K562 (cell line): ENCODE data around the gene PPOX. TPM values are rescaled to one million over a fixed set of nuclear protein-coding genes. Genes with fewer than 3 reads are reported as not detected.

Experiments
- CUX1 ChIP-seq: fragments of 200-800 bp; sonication (Bioruptor generic); IDR thresholded peaks from 2 replicates; pipeline ENCODE4 v1.6.1; 2016; ENCODE audit warnings: missing genetic modification characterization, missing compliant biosample characterization
- JUNB ChIP-seq: fragments of 450-650 bp; formaldehyde crosslinking; conservative IDR thresholded peaks from 2 replicates; pipeline ENCODE4 v1.4.0; 2020; ENCODE audit warnings: mild to moderate bottlenecking
- MBD1 ChIP-seq: fragments of 250-450 bp; sonication (Bioruptor Pico); IDR thresholded peaks from 2 replicates; pipeline ENCODE4 v1.8.0; 2022; ENCODE audit warnings: inconsistent platforms
- NRF1 ChIP-seq, 2 experiments: fragments of 450-650 bp; IDR thresholded peaks in 1 of 2; conservative IDR thresholded peaks in 1 of 2; 2 replicates each; pipeline ENCODE4 v1.6.1; 2014; ENCODE audit warnings: mild to moderate bottlenecking in 2 of 2
- RAD51 ChIP-seq: fragments of 450-650 bp; IDR thresholded peaks from 2 replicates; pipeline ENCODE4 v1.7.1; 2016; ENCODE audit warnings: low read depth, mild to moderate bottlenecking, borderline replicate concordance
- RBM25 ChIP-seq: fragments of 200-400 bp; formaldehyde crosslinking; IDR thresholded peaks from 2 replicates; pipeline ENCODE4 v1.6.1; 2018; ENCODE audit warnings: low read length, low read depth, moderate library complexity; ENCODE audit not compliant: severe bottlenecking
- ZBTB40 ChIP-seq, 2 experiments: fragments of 450-650 bp in 1 of 2; sonication (generic) in 1 of 2; formaldehyde crosslinking in 1 of 2; IDR thresholded peaks; 2 replicates each; pipeline versions ENCODE4 v1.7.1 to v1.9.0; 2016 to 2022; ENCODE audit warnings: inconsistent platforms in 1 of 2, mild to moderate bottlenecking in 1 of 2, missing genetic modification reagents in 1 of 2
- ZNF232 ChIP-seq: sonication (generic); formaldehyde crosslinking; IDR thresholded peaks from 2 replicates; pipeline ENCODE4 v1.8.0; 2022; ENCODE audit warnings: mild to moderate bottlenecking, missing genetic modification reagents
- ZNF3 ChIP-seq: fragments of 250-450 bp; sonication (Bioruptor Pico); IDR thresholded peaks from 2 replicates; pipeline ENCODE4 v1.5.0; 2021; ENCODE audit warnings: mild to moderate bottlenecking, moderate library complexity
- ZNF583 ChIP-seq: fragments of 250-450 bp; sonication (Bioruptor Pico); IDR thresholded peaks from 2 replicates; pipeline ENCODE4 v1.4.0; 2020
- polyA plus RNA-seq, 8 experiments: library from polyadenylated mRNA; depleted of rRNA in 4 of 8; stranded (reverse) in 5 of 8; unstranded in 3 of 8; fragments of >200 nt; fragmentation: Nextera tagmentation in 2 of 8; fragmentation: Illumina TruSeq in 1 of 8; extraction: Ambion mirVana in 2 of 8; extraction: Trizol in 1 of 8; gene quantifications; 2 replicates each; pipeline versions ENCODE4 v1.2.1 to v1.2.3, GENCODE V29; 2011 to 2014; ENCODE audit warnings: inconsistent platforms in 1 of 8, missing spikeins in 1 of 8
- total RNA-seq, 7 experiments: library from RNA; depleted of rRNA in 6 of 7; stranded (reverse); fragments of >200 nt in 6 of 7; fragmentation: Illumina TruSeq in 2 of 7; extraction: Trizol in 2 of 7; gene quantifications; 2 replicates each; pipeline versions ENCODE4 v1.2.1 to v1.2.3, GENCODE V29; 2011 to 2021; ENCODE audit warnings: low replicate concordance in 1 of 7

The PPOX gene
- total and polyA plus RNA-seq, 9 of the 15 experiments (the other 6 are each of a cell fraction or from before 2014, with no cell fraction given): 17.0 to 57.1 (median 38.9) TPM

- 0 out of 2 replicates have a peak, but pooled peaks have one; percentile 21 for TF ChIP-seq ZBTB40 (IDR thresholded peaks at IDR 0.05)
- no peak for TF ChIP-seq ZBTB40 (CRISPR knock-in tag; IDR thresholded peaks at IDR 0.05)
- TF ChIP-seq RBM25: no peak
- TF ChIP-seq NRF1 (conservative IDR thresholded peaks at IDR 0.05 in 1 of 2, IDR thresholded peaks at IDR 0.05 in 1 of 2): peak in 1 of 2 experiments; percentile 32; a peak in 1 of 4 replicates
- TF ChIP-seq JUNB (CRISPR knock-in tag): no peak
- TF ChIP-seq MBD1 (CRISPR knock-in tag): peak; percentile 67; the same call in 1 of the 2 replicates
- TF ChIP-seq ZNF3 (CRISPR knock-in tag): no peak
- TF ChIP-seq ZNF232 (CRISPR knock-in tag): no peak
- TF ChIP-seq RAD51: 0 out of 2 replicates have a peak, but pooled peaks have one; percentile 5
- TF ChIP-seq CUX1 (CRISPR knock-in tag): 0 out of 2 replicates have a peak, but pooled peaks have one; percentile 38
- TF ChIP-seq ZNF583 (CRISPR knock-in tag): no peak
Measured at GRCh38 chr1:161177936-161178244, 11.7 kb downstream of the PPOX start (continued).
